Stimulated activated CD4-positive, alpha-beta T cell treated with anti-CD3 and anti-CD28 coated beads, Interleukin-15, amount 100 ng/mL, for 1 hour (primary cell): ENCODE results near the gene PACS2.

Experiments used
- DNase-seq, 2 donors: peaks; one replicate each; pipeline ENCODE4 v3.0.0-alpha.2; 2020; ENCODE audit warnings: low read depth in 1 of 2, low spot score in 1 of 2

Gene PACS2

DNA sequence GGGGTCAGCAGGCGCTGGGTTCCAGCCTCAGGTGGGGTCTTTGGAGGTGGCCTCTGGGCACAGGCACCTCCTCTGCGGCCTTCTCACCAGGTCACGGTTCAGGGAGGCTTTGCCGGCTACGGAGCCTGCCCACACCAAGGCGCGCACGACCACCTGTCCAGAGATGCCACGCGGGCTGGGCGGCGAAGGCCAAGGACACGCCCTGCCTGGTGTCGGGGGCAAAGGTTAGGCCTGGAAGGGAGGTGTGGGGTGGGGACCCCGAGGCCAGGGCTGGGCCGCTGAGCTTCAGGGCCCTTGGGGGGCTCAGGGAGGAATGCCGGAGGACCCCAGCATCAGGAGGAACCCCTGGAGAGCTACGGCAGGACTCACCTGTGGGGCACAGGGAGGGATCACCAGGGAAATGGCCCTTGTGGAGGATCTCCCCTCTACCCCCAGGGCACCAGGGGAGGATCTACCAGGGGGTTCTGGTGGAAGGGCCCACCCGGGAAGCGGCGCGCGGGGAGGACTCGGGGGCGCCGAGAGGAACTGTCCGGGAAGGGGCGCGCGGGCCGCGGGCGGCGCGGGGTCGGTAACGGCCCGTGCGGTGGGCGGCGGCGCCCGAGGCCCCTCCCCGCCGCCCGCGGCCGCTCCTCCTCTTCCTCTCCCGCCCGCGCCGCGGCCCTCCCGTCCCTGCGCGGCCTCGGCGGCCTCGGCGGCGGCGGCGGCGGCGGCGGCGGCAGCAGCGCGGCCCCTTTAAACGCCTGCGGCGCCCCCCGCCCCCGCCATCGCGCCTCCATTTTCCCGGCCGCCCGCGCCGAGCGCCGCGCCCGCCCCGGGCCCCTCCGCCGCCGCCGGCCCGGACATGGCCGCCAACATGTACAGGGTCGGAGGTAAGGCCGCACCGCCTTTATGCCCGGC, 104.9 kb downstream of the PACS2 start, which contains the start of gene MTA1:
MTA1 (plus strand) TSS at position 633 of the 897 bp plus-strand sequence; CDS start at position 842, 209 bp downstream.
- DNase-seq = peak; percentile 26 to 50

DNA sequence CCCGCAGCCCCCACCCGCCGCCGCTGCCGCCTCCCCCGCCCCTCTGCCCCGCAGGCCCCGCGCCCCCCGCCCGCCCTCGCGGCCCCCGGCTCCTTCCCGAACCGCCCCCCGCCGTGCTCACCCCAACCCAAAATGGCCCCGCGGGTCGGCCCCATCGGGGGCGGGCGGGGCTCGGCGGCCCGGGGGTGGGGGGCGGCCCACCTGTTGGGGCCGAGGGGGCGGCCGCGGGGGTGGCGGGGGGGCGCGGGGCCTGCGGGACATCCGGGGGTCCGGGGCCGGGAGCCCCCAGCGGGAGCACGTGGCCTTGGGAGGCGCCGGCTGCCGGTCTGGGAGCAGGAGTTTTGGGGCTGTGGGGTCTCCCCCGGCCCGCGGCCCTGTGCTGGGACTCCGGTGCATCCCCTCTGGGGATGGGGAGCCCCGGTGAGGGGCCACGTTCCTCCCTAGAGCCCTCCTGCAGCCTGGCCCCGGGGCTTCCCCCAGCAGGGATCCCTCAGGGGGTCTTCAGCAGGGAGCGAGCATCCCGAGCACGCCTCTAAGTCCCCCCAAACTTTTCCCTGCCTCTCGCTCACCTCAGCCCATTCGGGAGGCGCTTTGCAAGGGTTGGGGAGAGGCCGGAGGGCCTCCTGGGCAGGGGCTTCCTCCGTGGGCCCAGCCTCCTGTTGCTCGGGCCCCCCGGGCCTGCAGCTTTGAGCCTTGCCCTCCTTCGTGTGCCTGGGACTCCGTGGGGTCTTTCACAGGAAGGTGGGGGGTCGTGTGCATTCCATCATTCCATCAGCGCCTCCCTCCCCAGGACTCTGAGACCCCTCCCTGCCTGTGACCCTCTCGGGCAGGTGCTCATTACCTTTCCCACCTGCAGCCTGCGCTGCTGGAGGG, 105.8 kb downstream of the PACS2 start:
- DNase-seq = no peak

DNA sequence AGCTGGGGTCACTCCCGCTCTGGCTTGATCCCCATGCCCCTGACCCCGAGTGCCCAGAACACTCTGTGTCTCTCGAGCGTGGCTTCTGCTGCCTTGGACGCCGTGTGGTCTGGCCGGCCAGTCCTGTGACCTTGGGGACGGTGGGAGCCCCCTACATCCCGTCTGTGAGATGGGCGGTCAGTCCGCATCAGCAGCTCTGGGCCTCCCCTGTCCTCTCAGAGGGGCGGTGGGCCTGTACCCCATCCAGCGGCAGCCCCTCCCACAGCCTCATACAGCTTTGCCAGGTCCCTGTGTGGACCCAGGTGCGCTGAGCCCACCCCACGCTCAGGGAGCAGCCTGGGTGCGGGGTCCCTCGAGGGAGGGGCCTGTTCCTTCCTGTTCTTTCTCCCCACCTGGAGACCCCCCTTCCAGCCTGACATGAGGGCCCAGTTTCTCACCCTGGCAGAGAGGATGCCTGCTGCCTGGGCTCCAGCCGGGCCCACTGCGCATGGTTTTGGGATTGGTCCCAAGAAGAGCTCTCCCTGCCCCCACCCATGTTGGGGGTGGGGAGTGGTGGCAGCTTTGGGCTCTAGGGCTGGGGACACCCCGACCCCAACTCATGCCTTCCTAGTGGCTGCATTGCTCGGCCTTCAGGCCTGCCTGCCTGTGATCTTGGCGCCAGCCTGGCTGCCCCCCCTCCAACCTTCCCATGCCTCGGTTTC, 106.6 kb downstream of the PACS2 start:
- DNase-seq = no peak

DNA sequence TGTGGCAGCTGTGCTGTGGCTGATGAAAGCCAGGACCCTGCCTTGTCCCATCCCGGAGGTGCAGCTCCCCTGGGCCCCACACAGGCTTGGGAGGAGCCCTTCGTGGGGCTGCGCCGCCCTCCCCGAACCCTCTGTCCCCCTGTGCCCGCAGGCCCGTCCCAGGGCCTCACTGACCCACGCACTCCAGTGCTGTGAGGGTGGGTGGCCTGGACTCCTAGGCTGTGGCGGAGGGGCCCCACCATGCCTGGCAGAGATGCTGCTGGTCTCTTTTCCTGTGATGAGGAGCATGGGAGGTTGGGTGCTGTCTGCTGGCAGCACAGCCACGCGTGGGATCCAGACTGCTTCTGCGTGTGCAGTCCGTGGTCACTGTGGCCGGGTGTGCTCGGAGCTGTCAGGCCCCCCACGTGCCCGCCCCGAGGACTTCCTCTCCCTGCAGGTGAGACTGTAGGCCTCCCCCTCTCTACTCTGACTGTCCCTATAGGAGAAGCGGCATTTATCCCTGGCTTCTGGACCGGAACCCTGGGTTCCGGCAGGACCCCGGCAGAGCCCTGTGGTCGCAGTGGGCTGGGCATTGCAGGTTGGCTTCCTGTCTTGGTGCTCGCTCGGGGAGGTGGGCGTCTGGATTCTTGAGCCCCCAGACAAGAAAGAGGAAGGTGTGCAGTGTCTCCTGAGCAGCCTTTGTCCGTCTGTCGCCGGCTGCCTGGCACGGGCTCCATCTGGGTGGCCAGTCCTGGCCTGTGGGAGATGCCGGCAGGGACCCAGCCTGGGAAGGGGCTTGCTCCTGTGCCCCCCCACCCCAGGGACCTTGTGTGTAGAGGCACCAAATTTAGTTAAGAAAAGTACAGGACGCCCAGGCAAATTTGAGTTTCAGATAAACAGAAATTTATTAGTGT, 107.4 kb downstream of the PACS2 start:
- DNase-seq = no peak

DNA sequence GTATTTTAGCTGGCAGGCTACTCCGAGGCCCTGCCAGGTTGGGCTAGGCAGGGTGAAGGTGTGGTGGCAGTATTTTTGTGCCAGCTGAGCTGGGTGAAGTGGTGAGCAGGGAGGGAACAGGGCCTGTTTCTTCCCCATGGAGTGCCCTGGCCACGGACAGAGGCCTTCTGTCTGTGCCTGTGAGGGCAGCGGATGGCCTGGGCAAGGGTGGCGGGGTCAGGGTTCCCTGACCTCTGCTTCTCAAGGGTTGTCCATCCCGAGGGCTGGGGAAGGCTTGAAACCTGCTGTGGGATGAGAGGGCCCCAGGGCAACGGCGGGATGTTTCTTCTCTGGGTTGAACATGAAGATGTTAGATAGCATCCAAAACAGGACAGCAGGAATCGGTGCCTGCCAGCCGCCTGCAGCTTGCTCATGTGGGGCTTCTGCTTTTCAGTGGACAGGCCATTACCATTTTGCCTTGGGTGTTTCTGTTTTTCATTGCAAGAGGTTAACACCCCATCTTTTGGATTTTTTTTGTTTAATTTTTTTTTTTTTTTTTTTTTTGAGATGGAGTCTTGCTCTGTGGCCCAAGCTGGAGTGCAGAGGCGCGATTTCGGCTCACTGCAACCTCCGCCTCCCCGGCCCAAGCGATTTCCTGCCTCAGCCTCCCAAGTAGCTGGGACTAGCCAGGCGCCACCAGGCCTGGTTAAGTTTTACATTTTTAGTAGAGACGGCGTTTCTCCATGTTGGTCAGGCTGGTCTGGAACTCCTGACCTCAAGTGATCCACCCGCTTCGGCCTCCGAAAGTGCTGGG, 108.3 kb downstream of the PACS2 start:
- DNase-seq = no peak

DNA sequence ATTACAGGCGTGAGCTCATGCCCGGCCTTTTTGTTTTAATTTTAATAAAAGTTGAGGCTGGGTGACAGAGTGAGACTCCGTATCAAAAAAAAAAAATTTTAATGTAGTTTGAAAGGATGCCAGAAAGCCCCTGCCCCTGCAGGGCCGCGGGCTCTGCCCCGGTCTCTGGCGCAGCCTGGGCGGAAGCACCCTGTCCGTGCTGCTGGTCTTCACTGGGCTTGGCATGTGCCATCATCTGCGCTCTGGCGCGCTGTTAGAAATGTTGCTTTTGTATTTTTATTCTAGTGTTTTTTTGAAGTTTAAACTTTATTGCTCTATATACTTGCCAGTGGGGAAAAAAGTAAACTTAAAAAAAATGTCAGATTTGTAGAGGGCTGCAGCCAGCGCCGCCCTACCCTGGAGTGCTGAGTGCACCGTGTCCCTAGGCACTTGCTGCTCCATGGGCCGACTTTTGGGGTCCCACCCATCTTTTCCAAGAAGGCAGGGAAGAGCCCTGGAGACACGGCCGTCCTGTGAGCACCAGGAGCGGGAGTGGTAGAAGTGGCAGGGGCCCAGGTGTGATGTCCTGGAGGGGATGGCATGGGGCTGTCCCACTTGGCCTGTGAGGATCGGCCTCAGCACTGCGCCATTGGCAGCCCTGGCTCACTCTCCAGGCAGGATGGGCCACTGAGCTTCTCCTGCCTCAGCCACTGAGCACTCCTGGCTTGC, 109.1 kb downstream of the PACS2 start:
- no peak for DNase-seq

DNA sequence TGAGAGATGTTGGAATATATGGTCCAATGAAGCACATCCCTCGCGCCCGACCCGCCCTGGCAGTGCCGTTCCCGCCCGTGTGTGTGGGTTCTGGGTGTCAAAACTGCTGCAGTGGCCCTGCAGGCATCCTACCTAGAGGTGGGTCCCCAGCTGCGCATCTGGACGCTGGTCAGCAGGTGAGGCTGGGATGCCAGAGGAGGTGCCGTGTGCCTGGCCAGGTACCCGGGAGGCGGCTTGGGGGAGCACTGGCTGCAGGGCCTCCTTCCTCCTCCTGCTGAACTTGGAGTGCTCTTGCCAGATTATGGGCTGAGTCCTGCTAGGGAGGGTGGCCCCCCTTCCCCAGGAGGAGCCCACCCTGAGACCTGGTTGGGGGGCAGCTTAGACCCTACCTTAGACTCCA, 110.3 kb downstream of the PACS2 start:
- DNase-seq = no peak

DNA sequence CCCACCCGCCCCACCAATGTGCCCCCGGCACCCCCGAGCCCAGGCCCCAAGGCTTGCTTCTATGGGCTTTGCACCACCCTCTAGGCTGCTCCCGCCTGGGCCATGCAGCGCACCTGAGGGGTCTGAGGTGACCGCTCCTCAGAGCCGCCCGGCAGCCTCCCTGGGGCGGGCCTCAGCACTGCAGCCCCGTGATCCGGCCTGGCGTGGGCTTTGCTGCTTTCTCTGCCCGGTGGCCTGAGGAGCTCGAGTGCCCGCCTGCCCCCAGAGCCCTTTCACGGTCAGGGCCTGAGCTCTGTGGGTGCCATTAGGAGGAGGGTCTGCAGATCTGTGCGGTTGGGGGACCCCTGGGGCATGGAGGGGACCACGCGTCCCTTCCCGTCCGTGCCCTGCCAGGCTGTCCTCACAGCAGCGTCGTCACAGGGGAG, 111.3 kb downstream of the PACS2 start:
- no peak for DNase-seq

DNA sequence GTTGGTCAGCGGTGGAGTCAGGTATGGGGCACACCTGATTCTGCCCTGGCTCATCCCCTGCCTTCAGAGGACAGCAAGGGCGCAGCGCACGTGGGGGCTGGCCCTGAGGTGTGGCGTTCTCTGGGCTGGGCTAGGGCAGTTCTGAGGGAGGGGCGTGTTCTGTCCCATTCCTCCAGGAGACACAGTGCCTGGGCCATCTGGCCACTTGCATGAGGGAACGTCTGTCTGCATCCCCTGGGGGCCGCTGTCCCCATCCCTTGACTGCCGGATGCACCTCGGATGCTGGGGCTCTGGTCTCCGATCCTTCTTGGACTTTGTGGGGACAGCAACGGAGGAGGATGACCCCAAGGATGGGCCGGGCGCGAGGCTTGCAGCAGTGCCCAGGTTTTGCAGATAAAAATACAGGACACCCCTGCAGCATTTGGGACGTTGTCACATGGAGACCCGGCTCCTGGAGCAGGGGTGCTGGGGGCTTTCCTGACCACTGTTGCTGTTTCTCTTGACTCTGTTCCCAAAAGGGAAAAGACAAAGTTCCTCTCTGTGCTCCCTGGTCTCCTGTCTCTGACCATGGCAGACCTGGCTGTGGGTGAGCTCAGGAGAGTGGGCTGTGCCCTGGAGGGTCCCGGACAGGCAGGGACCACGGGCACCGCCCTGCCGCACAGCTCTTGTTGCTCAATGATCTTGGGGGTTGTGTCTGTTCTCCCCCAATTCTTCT, 112.0 kb downstream of the PACS2 start:
- DNase-seq = no peak

DNA sequence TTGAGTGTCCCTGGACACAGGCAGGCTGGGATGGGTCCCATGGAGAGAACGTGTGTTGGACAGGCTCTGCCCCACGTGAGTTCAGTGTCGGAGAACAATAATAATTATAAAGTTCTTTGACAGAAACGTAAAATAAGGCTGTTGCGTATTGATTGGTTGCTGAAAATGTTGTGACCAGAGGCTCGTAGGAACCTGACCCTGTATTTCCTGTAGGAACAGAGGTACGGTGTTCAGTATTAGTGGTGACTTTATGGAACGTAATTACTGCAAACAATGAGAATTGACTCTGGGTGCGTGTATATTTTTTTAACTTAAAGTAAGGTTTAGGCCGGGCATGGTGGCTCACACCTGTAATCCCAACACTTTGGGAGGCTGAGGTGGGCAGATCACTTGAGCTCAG, 112.9 kb downstream of the PACS2 start:
- DNase-seq = no peak

DNA sequence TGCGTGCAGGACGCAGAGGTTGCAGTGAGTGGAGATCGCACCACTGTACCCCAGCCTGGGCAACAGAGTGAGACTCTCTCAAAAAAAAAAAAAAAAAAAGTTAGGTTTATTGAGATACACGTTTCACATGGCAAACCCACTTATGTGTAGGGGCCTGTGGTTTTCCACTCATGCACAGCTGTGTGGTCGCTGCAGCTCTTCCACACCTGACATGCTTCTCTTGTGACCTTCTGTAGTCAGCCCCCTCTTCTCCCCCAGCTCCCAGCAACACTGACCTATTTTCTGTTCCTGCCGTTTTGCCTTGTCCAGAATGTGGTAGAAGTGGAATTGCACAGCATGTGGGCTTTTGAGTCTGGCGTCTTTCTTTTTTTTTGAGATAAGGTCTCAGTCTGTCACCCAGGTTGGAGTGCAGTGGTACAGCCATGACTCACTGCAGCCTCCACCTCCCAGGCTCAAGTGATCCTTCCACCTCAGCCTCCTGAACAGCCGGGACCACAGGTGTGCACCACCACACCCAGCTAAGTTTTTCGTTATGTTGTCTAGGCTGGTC, 113.5 kb downstream of the PACS2 start:
- DNase-seq = no peak

DNA sequence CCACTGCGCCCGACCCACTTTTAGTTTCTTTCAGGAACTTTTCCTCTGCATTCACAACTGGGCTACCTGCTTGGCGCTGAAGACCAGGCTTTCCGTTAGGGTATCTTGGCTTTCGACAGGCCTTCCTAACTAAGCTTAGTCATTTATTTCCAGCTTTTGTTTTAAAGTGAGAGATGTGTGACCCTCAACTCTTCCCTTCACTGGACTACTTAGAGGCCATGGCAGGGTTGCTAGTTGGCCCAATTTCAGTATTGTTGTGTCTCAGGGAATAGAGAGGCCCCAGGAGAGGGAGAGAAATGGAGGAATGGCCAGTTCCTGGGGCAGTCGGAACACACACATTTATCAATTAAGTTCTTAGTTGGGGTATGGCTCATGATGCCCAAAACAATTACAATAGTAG, 115.5 kb downstream of the PACS2 start:
- no peak for DNase-seq

DNA sequence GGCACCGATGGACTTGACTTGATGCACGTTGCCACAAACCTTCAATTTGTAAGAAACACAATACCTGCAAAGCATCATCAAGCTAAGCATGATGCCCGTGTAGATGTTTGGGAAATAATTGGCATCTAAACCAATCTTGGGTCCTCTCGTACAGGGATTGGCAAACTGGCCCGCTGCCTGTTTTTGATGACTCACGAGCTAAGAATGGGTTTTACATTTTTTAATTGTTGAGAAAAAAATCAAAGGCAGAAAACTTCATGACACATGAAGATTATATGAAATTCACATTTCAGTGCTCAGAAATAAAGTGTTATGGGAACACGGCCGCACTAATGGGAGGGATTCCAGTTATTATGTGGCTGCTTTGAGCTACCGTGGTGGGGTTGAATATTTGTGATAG, 116.0 kb downstream of the PACS2 start:
- no peak for DNase-seq

DNA sequence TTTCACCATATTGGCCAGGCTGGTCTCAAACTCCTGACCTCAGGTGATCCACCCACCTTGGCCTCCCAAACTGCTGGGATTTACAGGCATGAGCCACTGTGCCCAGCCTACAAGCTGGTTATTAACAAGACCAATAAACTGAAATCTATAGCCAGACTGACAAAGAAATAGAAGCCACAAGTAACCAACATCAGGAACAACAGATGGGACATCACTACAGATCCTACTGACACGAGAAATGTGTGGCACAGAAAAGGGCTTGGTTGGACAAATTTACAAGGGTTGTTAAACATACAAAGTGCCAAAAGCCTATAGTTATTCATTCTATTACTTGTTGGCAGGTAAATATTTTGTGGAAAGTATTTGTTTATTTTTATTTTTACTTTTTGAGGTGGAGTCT, 116.7 kb downstream of the PACS2 start:
- no peak for DNase-seq

DNA sequence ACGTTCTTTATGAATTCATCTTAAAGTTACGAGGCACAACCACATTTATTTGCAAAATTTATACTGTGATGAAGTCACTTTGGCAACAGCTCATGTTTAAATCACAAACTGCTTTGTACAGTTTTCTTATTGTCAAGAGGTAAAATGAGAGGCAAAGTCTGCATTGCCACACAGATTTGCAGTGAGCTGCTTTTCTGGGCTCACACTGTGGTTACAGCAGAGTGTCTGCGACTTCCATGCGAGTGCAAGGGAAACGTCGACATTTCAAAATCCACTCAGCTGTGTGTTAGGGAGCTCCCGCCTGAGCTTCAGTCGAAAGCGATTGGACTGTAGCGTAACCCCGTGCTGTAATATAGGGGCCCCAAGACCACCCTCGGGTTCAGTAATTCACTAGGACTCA, 118.1 kb downstream of the PACS2 start:
- DNase-seq = no peak

DNA sequence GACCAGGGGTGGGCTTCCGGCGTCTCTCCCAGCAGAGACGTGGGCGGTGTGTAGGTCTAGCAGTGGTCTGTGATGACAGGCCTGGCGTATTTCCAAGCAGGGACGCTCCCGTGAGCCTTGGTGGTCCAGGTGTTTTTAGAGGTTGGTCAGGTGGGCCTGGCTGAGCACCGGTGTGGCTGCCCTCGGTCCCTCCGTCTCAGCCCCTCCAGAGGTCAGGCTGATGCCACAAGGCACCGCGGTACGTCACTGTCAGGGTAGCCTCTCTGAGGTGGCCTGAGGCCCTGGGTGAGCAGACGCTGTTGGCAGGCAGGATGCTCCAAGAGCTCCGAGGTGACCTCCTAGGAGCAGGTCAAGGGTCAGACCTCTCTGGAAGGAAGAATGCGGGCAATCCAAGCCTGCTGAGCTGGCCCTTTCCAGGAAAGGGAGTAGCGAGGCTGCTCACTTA, 118.6 kb downstream of the PACS2 start:
- DNase-seq = no peak

DNA sequence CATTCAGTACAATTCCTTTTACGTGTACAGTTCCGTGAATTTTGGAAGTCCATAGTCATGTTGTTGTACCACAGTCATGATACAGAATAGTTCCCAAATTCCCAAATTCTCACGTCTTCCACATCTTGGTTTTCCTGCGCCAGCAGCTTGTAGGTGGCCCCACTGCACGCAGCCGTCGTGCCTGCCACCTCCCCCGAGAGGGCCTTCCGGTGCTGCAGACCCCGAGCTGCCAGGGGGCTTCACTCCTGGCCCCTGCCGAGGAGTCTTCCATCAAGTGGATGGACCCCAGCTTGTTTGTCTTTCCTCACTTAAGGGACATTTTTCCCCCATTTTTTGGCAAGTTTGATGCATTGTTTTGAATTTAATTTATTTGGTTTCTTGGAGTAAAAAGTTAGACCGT, 121.9 kb downstream of the PACS2 start:
- DNase-seq = no peak
